ENCODE results near the gene NRXN3.

DNA sequence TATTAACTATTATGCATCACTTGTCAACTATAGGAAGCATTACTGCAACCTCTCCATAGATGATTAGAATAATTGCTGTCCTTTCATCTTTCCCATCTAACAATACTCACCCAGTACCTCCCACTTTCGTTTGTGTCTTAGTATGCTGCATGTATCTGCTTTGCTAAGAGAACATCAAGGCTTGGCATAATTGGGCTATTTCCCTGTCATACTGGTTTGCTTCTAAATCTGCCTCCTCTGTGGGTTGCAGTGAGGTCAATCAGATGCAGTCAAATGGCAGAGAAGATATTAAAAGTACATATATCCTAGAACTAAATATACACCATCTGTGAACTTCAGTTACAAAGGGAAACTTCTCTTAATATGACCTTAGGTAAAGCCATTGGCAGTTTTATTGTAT, 1330.3 kb downstream of the NRXN3 start:
- TF ChIP-seq, protein P1, sequence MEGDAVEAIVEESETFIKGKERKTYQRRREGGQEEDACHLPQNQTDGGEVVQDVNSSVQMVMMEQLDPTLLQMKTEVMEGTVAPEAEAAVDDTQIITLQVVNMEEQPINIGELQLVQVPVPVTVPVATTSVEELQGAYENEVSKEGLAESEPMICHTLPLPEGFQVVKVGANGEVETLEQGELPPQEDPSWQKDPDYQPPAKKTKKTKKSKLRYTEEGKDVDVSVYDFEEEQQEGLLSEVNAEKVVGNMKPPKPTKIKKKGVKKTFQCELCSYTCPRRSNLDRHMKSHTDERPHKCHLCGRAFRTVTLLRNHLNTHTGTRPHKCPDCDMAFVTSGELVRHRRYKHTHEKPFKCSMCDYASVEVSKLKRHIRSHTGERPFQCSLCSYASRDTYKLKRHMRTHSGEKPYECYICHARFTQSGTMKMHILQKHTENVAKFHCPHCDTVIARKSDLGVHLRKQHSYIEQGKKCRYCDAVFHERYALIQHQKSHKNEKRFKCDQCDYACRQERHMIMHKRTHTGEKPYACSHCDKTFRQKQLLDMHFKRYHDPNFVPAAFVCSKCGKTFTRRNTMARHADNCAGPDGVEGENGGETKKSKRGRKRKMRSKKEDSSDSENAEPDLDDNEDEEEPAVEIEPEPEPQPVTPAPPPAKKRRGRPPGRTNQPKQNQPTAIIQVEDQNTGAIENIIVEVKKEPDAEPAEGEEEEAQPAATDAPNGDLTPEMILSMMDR (IDR thresholded peaks at IDR 0.05): no peak
- TF ChIP-seq EP300 (IDR thresholded peaks at IDR 0.05; ENCODE audit: low read depth): no peak
- no peak for TF ChIP-seq POLR2AphosphoS5 (IDR thresholded peaks at IDR 0.05)
- no peak for TF ChIP-seq POLR2A (IDR thresholded peaks at IDR 0.05)
